Measurements from ENCODE around the gene SPDYC.

SPDYC gene

DNA sequence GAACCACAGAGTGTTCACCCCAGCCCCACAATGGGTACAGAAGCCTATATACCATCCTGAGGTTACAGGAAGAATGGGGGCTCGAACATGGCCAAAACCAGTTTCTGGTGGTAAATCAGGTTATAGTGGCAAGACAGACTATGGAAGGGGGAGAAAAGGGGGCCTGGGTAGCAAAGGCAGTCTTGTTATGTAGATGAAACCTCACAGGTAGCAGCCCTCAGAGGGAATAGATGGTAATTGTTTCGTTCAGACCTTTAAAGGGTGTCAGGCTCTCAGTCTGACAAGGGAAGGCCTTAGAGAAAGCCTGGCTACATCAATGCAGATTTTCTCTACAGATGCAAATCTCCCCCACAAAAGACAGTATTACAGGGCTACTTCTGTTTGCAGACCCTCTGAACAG is 15.1 kb downstream of the SPDYC start:
- no peaks in the 10 kb centered on the region for H3K4me1 ChIP-seq (ENCODE audit: control insufficient read depth, insufficient read depth, low read length)
- H3K4me3 ChIP-seq (ENCODE audit: low read length): no peak overlapping the region
- H3K36me3 ChIP-seq (ENCODE audit: control insufficient read depth, insufficient read depth, low read length): peaks cover 42% of the 10 kb centered on the region
- H3K27ac ChIP-seq (ENCODE audit: low read depth, low read length): no peak overlapping the region
- H3K27me3 ChIP-seq (ENCODE audit: control insufficient read depth, insufficient read depth, low read length): no peaks in the 10 kb centered on the region
- H3K9ac ChIP-seq (ENCODE audit: low read length): no peak overlapping the region

DNA sequence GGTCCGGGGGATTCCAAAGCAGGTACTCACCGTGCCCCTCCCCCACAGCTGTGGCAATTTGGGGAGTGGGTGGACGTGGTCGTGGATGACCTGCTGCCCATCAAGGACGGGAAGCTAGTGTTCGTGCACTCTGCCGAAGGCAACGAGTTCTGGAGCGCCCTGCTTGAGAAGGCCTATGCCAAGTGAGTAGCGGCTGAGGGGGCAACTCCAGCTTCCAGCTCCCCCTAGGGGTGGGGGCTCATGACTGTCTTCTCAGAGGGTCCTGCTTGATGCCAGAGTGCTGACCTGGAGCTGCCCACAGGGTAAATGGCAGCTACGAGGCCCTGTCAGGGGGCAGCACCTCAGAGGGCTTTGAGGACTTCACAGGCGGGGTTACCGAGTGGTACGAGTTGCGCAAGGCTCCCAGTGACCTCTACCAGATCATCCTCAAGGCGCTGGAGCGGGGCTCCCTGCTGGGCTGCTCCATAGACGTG is 15.9 kb downstream of the SPDYC start:
- no peak overlapping the region for H3K4me3 ChIP-seq (ENCODE audit: low read length)
- no peak overlapping the region for H3K9ac ChIP-seq (ENCODE audit: low read length)
- peaks cover 45% of the 10 kb centered on the region for H3K36me3 ChIP-seq (ENCODE audit: control insufficient read depth, insufficient read depth, low read length)
- H3K27me3 ChIP-seq (ENCODE audit: control insufficient read depth, insufficient read depth, low read length): no peaks in the 10 kb centered on the region
- no peaks in the 10 kb centered on the region for H3K4me1 ChIP-seq (ENCODE audit: control insufficient read depth, insufficient read depth, low read length)
- no peak overlapping the region for H3K27ac ChIP-seq (ENCODE audit: low read depth, low read length)

DNA sequence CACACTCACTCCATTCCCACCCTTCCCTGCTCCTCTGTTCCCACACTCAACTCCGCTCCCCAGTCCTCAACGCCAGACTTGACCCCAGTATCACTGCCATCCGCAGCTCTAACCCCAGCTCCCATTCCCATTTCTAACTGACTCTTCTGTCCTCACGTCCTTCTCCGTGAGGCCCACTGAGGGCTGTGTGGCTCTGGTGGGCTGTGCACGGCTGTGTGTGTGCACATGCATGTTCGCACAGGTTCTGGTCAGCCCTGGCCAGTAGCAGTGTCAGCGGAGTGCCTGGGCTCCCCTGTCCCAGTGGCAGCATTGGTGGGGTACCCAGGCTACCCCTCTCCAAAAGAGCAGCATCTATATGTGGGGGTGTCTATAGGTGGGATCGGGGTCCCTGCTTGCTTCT is 16.7 kb downstream of the SPDYC start:
- Histone ChIP-seq H3K4me3 (ENCODE audit: low read length) (no peak overlapping the region), H3K36me3 (ENCODE audit: control insufficient read depth, insufficient read depth, low read length) (peaks cover 45% of the 10 kb centered on the region), H3K4me1 (ENCODE audit: control insufficient read depth, insufficient read depth, low read length) (no peaks in the 10 kb centered on the region), H3K9ac (ENCODE audit: low read length) (no peak overlapping the region), H3K27ac (ENCODE audit: low read depth, low read length) (no peak overlapping the region), H3K27me3 (ENCODE audit: control insufficient read depth, insufficient read depth, low read length) (no peaks in the 10 kb centered on the region)

DNA sequence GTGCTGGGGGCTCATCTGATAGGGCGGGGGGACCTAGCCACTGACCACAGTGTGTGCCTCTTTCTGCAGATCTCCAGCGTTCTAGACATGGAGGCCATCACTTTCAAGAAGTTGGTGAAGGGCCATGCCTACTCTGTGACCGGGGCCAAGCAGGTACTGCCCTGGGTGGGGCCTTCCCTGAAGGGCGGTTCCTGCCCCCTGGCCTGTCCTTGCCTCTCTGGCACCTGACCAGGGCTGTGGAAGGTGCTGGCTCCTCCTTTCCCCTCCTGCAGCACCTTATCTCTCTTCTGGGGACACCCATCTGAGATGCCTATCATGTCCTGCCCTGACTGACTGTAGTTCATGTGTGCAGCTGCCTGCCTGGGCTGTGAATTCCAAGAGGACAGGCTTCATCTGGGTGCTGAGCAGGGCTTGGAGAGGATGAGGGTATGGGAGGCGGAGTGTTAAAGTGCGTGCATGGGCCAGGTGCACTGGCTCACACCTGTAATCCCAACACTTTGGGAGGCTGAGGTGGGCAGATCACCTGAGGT is 17.2 kb downstream of the SPDYC start:
- H3K27ac ChIP-seq (ENCODE audit: low read depth, low read length): no peak overlapping the region
- peaks cover 45% of the 10 kb centered on the region for H3K36me3 ChIP-seq (ENCODE audit: control insufficient read depth, insufficient read depth, low read length)
- H3K27me3 ChIP-seq (ENCODE audit: control insufficient read depth, insufficient read depth, low read length): no peaks in the 10 kb centered on the region
- H3K4me3 ChIP-seq (ENCODE audit: low read length): no peak overlapping the region
- no peaks in the 10 kb centered on the region for H3K4me1 ChIP-seq (ENCODE audit: control insufficient read depth, insufficient read depth, low read length)
- H3K9ac ChIP-seq (ENCODE audit: low read length): no peak overlapping the region

DNA sequence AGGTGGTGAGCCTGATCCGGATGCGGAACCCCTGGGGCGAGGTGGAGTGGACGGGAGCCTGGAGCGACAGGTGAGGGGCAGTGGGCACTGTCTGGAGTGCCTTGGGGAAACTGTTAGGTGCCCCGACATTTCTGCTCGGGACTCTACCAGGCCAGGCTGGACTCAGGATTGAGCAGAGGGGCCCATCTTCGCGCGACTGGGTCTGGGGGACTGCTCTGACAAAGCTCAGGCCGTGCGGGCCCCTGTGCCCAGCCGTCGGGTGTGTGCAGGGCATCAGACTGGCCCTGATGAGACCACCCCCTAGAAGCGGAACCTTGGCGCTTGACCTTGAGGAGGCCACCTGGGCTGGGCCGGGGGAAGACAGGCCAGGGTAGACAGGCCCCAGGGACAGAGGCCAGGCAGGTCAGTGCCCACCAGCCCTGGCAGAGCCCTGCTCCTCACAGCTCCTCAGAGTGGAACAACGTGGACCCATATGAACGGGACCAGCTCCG is 18.0 kb downstream of the SPDYC start:
- H3K4me1 ChIP-seq (ENCODE audit: control insufficient read depth, insufficient read depth, low read length): no peaks in the 10 kb centered on the region
- H3K9ac ChIP-seq (ENCODE audit: low read length): no peak overlapping the region
- peaks cover 45% of the 10 kb centered on the region for H3K36me3 ChIP-seq (ENCODE audit: control insufficient read depth, insufficient read depth, low read length)
- no peak overlapping the region for H3K4me3 ChIP-seq (ENCODE audit: low read length)
- no peak overlapping the region for H3K27ac ChIP-seq (ENCODE audit: low read depth, low read length)
- no peaks in the 10 kb centered on the region for H3K27me3 ChIP-seq (ENCODE audit: control insufficient read depth, insufficient read depth, low read length)

DNA sequence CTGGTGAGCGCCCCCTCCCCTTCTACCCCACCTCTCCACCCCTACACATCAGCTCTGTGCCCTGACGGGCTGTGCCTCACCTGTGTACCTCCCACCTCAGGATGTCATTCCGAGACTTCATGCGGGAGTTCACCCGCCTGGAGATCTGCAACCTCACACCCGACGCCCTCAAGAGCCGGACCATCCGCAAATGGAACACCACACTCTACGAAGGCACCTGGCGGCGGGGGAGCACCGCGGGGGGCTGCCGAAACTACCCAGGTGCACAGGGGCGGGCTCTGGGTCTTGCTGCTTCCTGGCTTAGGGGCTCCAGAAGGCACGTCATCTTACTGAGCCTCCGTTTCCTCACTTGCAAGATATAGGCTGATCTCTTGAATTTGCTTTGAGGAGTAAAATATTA is 18.5 kb downstream of the SPDYC start:
- no peaks in the 10 kb centered on the region for H3K27me3 ChIP-seq (ENCODE audit: control insufficient read depth, insufficient read depth, low read length)
- H3K27ac ChIP-seq (ENCODE audit: low read depth, low read length): no peak overlapping the region
- no peak overlapping the region for H3K4me3 ChIP-seq (ENCODE audit: low read length)
- H3K4me1 ChIP-seq (ENCODE audit: control insufficient read depth, insufficient read depth, low read length): no peaks in the 10 kb centered on the region
- H3K36me3 ChIP-seq (ENCODE audit: control insufficient read depth, insufficient read depth, low read length): peaks cover 45% of the 10 kb centered on the region
- H3K9ac ChIP-seq (ENCODE audit: low read length): no peak overlapping the region

DNA sequence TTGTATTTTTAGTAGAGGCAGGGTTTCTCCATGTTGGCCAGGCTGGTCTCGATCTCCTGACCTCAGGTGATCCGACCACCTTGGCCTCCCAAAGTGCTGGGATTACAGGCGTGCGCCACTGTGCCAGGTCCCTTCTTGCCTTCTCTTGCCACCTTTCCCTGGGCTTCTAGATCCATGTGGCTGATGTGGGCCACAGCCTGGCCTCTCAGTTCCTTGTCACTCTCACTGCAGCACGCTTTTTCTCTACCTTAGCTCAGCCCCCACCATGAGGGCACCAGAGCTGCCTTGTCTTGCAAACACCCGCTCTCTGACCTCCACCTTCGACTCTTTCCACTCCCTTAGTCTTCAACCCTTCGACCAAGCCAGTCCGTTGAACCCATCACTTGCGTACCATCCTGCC is 19.2 kb downstream of the SPDYC start:
- no peak overlapping the region for H3K4me3 ChIP-seq (ENCODE audit: low read length)
- no peak overlapping the region for H3K27ac ChIP-seq (ENCODE audit: low read depth, low read length)
- no peak overlapping the region for H3K9ac ChIP-seq (ENCODE audit: low read length)
- H3K36me3 ChIP-seq (ENCODE audit: control insufficient read depth, insufficient read depth, low read length): peaks cover 45% of the 10 kb centered on the region
- H3K27me3 ChIP-seq (ENCODE audit: control insufficient read depth, insufficient read depth, low read length): no peaks in the 10 kb centered on the region
- H3K4me1 ChIP-seq (ENCODE audit: control insufficient read depth, insufficient read depth, low read length): no peaks in the 10 kb centered on the region

DNA sequence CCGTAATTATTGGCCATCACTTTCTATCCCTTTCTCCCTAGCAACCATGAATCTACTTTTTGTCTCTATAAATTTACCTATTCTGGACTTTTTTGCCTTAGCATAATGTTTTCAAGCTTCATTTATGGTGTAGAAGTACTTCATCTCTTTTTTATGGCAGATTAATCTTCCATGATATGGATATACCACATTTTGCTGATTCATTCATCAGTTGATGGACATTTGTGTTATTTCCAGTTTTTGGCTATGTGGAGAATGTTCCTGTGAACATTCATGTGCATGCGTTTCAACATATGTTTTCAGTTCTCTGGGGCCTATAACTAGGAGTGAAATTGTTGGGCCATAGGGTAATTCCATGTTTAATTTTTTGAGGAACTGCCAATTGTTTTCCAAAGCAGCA is 24.5 kb downstream of the SPDYC start:
- Histone ChIP-seq H3K36me3 (ENCODE audit: control insufficient read depth, insufficient read depth, low read length) (peaks cover 18% of the 10 kb centered on the region), H3K4me1 (ENCODE audit: control insufficient read depth, insufficient read depth, low read length) (no peaks in the 10 kb centered on the region)

DNA sequence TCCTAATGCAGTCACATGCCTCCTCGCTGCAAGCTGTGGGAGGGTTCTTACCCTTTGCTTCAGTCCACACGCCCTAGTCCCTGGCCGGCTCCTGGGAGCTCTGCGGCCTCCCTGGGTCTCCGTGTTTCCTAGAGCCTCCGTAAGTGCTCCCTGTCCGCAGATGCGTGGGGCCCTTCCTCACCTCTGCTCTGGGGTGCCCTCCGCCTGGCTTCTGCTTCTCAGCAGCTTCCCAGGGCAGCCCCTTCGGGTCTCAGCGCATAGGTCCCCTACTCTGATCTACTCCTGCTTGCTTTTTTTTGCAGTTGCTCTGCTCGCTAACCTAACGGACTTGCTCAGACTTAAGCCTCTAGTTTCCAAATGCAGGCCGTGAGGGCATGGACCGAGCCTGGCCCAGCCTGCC is 34.1 kb downstream of the SPDYC start:
- no peak overlapping the region for H3K27ac ChIP-seq (ENCODE audit: low read depth, low read length)
- peaks cover 35% of the 10 kb centered on the region for H3K36me3 ChIP-seq (ENCODE audit: control insufficient read depth, insufficient read depth, low read length)
- no peak overlapping the region for H3K9ac ChIP-seq (ENCODE audit: low read length)
- H3K4me1 ChIP-seq (ENCODE audit: control insufficient read depth, insufficient read depth, low read length): no peaks in the 10 kb centered on the region
- no peak overlapping the region for H3K4me3 ChIP-seq (ENCODE audit: low read length)
- no peaks in the 10 kb centered on the region for H3K27me3 ChIP-seq (ENCODE audit: control insufficient read depth, insufficient read depth, low read length)

More for the DNA sequence above, 24.5 kb downstream of the SPDYC start:
- no peak overlapping the region for H3K27ac ChIP-seq (ENCODE audit: low read depth, low read length)
- no peaks in the 10 kb centered on the region for H3K27me3 ChIP-seq (ENCODE audit: control insufficient read depth, insufficient read depth, low read length)
- no peak overlapping the region for H3K4me3 ChIP-seq (ENCODE audit: low read length)
- H3K9ac ChIP-seq (ENCODE audit: low read length): no peak overlapping the region

DNA sequence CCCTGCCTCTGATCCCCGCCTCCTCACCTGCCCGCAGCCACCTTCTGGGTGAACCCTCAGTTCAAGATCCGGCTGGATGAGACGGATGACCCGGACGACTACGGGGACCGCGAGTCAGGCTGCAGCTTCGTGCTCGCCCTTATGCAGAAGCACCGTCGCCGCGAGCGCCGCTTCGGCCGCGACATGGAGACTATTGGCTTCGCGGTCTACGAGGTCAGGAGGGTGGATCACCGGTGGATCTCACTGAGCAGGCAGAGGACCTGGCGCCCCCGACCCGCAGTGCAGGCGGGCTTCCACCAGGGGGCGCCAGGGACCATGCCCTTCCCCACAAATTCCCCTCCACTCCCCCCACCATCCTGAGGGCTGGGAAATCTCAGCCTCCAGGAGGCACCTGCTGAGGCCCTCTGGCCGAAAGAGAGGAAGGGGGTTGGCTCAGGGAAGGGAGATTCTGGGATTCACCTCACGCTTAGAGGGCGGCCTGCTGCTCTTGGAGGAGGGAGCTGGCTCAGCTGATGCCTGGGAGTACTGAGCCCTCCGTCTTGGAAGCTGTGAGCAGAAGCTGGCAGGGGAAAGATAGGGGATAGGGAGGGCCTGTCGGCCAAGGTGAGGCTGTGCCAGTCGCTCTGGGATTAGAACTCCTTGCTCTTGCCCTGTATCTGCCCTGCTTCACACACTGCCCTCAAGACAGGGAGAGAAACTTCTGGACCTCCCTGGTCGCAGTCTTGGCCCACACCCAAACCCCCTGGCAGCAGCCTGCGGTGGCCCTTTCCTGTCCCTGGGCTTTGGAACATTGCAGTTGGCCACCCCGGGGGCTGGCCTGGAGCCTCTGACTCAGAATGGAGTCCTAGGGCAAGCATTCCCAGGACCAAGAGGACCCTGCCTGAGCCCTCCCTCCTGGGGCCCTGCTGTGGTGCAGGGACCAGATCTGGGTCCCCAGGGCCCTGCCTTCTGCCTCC is 34.9 kb downstream of the SPDYC start:
- H3K4me3 ChIP-seq (ENCODE audit: low read length): no peak overlapping the region
- no peak overlapping the region for H3K9ac ChIP-seq (ENCODE audit: low read length)
- peaks cover 41% of the 10 kb centered on the region for H3K36me3 ChIP-seq (ENCODE audit: control insufficient read depth, insufficient read depth, low read length)
- no peaks in the 10 kb centered on the region for H3K4me1 ChIP-seq (ENCODE audit: control insufficient read depth, insufficient read depth, low read length)
- no peaks in the 10 kb centered on the region for H3K27me3 ChIP-seq (ENCODE audit: control insufficient read depth, insufficient read depth, low read length)
- H3K27ac ChIP-seq (ENCODE audit: low read depth, low read length): no peak overlapping the region

DNA sequence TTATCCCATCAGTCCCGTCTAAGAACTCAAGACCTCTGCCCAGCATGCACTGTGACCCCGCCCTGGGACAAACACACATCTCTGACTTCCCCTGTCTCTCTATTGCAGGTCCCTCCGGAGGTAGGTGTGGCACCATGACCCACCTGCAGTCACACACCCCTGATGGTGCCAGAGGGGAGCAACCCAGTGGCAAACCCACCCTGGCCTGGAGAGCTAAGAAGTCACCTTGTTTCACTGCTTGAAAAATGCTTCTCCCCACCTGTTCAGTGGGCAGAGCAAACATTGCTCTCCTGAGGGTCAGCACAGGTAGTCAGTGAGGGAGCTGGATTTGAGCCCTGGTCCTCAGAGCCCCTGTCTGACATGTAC is 35.6 kb downstream of the SPDYC start:
- Histone ChIP-seq H3K27ac (ENCODE audit: low read depth, low read length) (no peak overlapping the region), H3K9ac (ENCODE audit: low read length) (no peak overlapping the region), H3K4me3 (ENCODE audit: low read length) (no peak overlapping the region), H3K27me3 (ENCODE audit: control insufficient read depth, insufficient read depth, low read length) (no peaks in the 10 kb centered on the region), H3K36me3 (ENCODE audit: control insufficient read depth, insufficient read depth, low read length) (peaks cover 45% of the 10 kb centered on the region), H3K4me1 (ENCODE audit: control insufficient read depth, insufficient read depth, low read length) (no peaks in the 10 kb centered on the region)

DNA sequence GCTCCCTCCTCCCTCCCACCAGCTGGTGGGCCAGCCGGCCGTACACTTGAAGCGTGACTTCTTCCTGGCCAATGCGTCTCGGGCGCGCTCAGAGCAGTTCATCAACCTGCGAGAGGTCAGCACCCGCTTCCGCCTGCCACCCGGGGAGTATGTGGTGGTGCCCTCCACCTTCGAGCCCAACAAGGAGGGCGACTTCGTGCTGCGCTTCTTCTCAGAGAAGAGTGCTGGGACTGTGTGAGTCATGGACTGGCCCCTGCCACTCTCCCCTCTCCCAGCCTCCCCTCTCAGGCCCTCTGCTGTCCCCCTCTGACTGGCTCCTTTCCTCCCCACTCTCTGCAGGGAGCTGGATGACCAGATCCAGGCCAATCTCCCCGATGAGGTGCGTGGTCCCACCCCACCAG is 36.4 kb downstream of the SPDYC start:
- H3K36me3 ChIP-seq (ENCODE audit: control insufficient read depth, insufficient read depth, low read length): peaks cover 52% of the 10 kb centered on the region
- no peak overlapping the region for H3K27ac ChIP-seq (ENCODE audit: low read depth, low read length)
- no peaks in the 10 kb centered on the region for H3K4me1 ChIP-seq (ENCODE audit: control insufficient read depth, insufficient read depth, low read length)
- H3K27me3 ChIP-seq (ENCODE audit: control insufficient read depth, insufficient read depth, low read length): no peaks in the 10 kb centered on the region
- H3K4me3 ChIP-seq (ENCODE audit: low read length): no peak overlapping the region
- no peak overlapping the region for H3K9ac ChIP-seq (ENCODE audit: low read length)

DNA sequence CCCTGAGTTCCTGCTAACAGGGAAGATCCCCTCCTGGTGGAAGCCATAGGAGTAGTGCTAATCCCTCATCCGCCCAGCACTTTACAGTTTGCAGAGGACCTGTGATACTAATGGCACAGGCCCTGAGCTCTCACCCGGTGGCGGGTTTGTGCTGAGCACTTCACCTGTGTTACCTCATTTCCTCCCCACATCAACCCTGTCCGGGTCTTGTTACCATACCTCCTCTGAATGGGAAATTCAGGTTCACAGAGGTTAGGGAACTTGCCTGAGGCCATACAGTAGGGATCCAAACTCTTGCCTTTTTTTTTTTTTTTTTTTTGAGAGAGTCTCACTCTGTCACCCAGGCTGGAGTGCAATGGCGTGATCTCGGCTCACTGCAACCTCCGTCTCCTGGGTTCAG is 36.9 kb downstream of the SPDYC start:
- H3K9ac ChIP-seq (ENCODE audit: low read length): no peak overlapping the region
- H3K36me3 ChIP-seq (ENCODE audit: control insufficient read depth, insufficient read depth, low read length): peaks cover 52% of the 10 kb centered on the region
- no peak overlapping the region for H3K4me3 ChIP-seq (ENCODE audit: low read length)
- no peaks in the 10 kb centered on the region for H3K4me1 ChIP-seq (ENCODE audit: control insufficient read depth, insufficient read depth, low read length)
- no peak overlapping the region for H3K27ac ChIP-seq (ENCODE audit: low read depth, low read length)
- H3K27me3 ChIP-seq (ENCODE audit: control insufficient read depth, insufficient read depth, low read length): no peaks in the 10 kb centered on the region

Data from rectal smooth muscle tissue (tissue), 1 donor.